Adrenal gland (tissue), 5 donors: ENCODE results near the gene AQP1.

Experiments
- CTCF ChIP-seq, 6 experiments: fragments of 450-650 bp in 4 of 6; fragments of 200-600 bp in 2 of 6; sonication (generic) in 1 of 6; IDR thresholded peaks; 1 replicate in 5 of 6; 2 replicates in 1 of 6; pipeline versions ENCODE4 v1.5.1 to v1.8.0; 2016 to 2021; ENCODE audit warnings: antibody characterized with exemption in 6 of 6, mild to moderate bottlenecking in 2 of 6, moderate library complexity in 1 of 6
- POLR2A ChIP-seq, 2 donors: fragments of 450-650 bp; IDR thresholded peaks; one replicate each; pipeline ENCODE4 v1.6.1; 2017; ENCODE audit warnings: antibody characterized with exemption in 2 of 2, mild to moderate bottlenecking in 2 of 2, moderate library complexity in 1 of 2
- donor health status: DM: no; HTN: no; CAD: no.

GRCh38 chr7:30864101-30864500 is 47.6 kb upstream of the AQP1 start:
- TF ChIP-seq CTCF (IDR thresholded peaks at IDR 0.05): no peak
- no peak for TF ChIP-seq POLR2A (IDR thresholded peaks at IDR 0.05)
